NOMO-1 (cell line): ENCODE data around the gene FREM3.

Source experiments
- DNase-seq, 2 experiments: peaks; one replicate each; lab custom pipeline; 2025; ENCODE audit not compliant: unreplicated experiment in 2 of 2; lab: John Stamatoyannopoulos, UW

Gene FREM3

DNA sequence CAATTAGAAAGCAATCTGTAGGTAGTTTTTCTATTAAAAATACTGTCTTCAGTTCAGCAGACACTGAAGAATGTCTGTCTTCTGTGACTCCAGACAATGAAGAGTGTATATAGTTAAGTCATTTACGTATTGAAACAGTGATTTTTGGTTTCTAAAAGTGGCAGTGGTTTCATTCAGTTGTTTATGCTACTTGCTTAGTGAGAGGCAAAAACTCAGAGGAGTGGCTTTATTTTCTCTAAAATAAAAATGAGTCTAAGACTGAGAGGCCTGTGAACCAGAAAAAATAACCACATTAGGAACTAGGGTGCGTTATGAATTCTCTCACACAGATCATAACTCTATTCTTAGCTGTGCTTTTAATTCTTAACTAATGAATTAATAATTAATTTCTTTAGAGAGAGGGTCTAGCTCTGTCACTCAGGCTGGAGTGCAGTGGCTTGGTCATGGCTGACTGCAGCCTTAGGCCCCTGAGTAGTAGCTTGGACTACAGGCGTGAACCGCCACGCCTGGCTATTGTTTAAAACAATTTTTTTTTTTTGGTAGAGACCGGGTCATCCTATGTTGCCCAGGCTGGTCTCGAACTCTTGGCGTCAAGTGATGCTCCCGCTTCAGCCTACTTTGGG, 31.4 kb downstream of the FREM3 start:
- DNase-seq, result no peak

DNA sequence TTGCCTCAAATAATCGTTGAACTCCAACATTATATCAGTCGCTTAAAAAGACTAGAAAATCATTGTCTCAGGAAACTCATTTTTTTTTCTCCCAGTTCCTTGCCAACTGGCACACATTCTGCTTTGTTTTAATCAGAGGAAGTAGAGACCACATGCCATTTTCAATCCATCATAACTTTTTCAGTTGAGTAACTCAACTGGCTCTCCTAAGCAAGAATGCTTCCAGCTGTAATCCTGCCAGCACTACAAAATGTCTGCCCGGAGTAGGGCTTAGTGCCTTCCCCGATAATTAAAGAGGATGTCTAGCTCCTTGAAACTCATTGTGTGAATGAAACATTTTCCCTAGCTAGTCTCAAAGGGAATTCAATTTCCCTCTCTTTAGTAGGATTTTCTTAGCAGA, 33.0 kb downstream of the FREM3 start:
- no peak for DNase-seq

DNA sequence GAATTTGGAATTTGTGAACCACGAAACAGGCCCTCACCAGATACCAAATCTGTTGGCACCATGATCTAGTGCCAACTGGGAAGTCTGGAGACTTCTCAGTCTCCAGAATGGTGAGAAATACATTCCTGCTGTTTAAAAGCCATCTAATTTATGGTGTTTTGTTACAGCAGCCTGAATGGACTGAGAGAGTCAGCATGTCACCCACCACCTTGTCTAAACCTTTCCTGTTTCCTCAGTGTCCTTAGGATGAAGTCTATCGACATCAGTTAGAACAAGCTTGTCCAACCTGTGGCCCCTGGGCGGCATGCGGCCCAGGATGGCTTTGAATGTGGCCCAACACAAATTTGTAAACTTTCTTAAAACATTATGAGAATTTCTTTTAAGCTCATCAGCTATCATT, 42.1 kb downstream of the FREM3 start:
- DNase-seq, result no peak

DNA sequence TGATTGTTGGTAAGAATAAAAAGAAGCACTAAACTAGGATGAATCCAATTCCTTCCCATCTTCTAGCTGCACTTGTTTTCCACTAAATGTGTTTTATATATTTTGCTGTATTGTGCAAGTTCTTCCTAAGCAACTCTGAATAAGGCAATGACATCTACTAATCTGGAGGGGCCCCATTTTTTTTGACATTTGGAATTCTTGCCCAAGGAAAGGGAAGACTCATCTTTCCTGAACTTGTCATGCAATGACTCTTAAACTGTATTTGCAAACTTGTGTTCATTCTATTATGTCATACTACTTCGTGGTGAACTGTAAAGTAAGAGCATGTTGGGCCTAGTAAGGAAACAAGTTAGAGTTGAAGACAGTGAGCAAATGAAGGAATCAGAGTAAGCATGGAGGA, 45.9 kb downstream of the FREM3 start:
- no peak for DNase-seq

DNA sequence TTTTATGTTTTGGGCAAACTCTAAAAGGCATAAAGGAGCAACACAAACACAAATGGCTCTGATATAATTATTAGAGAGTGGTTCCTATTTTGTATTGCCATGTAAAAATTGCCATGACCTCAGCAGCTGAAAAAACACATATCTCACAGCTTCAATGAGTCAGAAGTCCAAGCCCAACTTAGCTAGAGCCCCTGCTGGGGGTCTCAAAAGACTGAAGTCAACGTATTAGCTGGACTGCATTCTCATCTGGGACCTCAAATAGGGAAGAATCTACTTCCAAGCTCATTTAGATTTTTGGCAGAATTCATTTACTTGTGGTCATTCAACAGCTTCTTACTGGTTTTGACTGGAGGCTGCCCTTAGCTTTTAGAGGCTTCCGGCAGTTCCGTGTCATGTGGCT, 47.4 kb downstream of the FREM3 start:
- no peak for DNase-seq

DNA sequence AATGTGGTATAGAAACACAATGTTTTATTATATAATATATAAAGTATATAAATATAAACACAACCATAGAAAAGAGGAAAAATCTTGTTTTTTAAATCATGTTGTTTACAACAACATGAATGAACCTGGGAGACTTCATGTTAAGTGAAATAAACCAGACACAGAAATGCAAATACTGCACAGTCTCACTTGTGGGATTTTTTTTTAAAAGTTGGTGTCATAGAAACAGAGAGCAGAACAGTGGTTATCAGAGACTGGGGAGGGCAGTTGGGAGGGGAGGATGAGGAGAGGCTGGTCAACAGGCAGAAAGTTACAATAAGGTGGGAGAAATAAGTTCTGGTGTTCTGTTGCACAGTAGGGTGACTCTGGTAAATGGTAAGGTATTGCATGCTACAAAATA, 57.1 kb downstream of the FREM3 start:
- no peak for DNase-seq

DNA sequence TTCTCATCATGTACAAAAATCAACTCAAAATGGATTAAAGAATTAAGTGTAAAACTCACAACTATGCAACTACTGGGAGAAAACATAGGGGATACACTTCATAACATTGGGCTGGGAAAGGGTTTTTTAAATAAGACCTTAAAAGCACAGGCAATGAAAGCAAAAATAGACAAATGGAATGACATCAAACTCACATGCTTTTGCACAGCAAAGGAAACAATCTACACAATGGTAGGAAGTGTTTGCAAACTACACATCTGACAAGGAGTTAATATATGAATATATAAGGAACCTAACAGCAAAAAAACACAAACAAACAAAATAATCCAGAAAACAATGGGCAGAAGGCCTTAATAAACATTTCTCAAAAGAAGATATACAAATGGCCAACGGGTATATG, 57.9 kb downstream of the FREM3 start:
- DNase-seq, result no peak

DNA sequence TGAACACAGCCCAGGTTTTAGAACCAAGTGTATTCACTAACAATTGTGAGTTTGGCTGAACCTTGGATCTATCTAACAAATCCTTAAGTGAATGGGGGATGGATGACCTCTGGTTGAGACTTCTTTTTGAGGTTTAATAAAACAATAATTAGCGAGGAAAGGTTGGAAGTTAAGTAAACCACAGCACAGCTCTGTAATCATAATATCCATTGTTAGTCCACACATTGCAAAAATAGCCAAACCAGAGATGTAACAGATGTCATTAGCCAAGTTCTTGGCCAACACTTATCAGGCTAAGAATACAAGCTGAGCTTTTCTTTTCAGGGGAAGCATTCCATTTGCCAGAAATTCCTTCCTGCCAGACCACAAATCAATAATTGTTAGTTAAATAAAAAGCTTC, 59.1 kb downstream of the FREM3 start:
- DNase-seq, result no peak

DNA sequence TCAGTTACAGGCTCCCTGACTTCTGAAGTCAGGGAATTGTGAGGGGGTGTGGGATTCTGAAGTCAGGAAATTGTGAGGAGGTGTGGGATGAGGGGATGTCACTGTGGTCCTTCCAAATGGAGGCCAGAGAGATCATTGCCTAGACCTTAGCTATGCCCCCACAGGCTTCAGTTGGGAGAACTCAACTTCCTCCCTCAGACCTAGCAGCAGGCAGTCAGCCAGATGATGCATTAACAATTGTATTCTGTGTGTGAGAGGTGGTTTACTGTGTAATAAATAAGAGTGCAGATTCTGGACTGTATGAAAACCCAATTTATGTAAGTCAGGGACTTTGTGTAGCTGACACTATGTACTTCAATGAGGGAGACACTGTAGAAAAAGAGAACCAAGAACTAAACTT, 65.7 kb downstream of the FREM3 start:
- DNase-seq, result no peak

DNA sequence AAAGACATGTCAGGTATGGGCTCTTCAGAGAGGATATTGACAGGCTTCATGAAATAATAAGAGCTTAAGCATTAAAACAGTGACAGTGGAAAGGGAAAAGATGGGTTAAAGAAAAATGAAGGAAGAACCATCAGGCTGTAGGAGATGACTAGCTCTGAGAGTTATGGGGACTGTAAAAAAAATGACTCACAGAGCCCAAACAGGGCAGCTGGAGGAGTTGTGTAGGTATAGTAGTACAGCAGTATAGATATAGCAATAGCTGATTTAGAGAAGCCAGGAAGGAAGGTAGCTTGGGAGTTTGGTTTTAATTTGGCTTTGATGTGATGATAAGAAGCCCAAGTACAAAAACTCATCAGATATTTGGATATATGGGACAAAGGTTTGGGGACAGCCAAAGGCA, 66.6 kb downstream of the FREM3 start:
- DNase-seq, result no peak

DNA sequence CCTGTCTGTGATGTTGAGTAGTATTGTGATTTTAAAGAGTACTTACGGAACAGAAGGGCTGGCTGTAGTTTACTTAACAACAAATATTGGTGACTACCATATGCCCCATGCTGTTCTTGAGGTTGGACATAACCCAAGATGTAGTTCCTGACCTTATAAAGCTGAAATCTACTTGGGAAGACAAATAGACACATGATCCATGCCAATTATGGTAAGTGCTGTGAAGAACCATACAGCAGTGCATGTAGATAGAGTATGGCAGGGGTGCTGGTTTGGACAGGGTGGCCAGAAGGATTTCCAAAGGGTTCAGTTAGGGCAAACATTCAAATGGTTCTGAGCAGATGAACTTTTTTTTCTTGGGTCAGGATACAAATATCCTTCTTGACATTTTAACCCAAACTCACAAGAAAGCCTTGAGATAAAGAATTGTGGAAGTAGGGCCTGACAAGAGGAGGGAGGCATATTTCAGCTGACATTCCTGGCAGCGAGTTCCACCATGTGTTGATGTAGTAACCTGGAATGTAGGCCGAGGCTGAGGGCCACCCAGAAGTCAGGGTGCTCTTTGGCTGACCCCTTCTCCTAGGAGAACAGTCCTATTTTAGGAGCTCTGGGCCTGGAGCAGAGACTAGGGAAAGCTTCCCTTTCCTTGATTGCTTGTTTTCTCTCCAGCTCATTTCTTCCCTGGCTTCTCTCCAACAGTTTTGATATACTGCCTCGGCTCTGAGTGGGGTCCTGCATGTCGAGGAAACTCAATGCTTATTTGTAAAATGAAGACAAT, 74.2 kb downstream of the FREM3 start:
- no peak for DNase-seq

DNA sequence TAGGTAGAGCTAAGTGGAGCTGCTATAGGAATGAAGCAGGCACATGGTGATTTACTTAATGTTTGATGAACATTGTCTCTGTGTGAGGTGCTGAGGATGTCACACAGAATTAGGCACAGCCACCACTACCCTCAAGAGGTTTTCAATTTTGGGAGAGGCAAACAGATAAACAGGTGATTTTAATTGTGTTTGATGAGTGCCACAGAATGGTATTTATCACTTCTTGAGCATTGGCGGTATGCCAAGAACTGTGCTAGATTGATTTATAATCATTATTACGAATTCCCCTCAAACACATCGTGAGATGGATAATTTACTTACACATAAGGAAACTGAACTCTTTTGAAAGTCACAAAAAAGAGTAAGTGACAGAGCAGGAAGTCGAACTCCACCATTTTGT, 74.8 kb downstream of the FREM3 start:
- DNase-seq, result no peak

DNA sequence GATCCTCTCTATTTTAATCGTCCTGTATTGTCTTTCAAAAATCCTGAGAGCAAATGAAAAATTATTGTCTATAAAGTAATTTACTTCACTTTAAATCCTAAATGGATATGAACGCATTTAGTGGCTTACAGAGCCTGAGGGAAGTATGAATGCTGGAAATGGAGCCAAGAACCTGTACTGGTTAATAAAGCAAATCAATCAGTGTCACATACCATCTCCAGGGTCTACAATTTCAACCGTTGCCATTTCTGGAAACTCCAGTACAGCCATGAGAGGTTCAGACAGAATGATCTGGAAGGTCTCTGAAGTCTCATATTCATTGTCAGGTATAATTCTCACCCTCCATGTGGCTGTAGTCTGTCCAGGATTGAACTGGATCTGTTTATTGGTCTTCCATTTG, 76.6 kb downstream of the FREM3 start:
- DNase-seq, result no peak

DNA sequence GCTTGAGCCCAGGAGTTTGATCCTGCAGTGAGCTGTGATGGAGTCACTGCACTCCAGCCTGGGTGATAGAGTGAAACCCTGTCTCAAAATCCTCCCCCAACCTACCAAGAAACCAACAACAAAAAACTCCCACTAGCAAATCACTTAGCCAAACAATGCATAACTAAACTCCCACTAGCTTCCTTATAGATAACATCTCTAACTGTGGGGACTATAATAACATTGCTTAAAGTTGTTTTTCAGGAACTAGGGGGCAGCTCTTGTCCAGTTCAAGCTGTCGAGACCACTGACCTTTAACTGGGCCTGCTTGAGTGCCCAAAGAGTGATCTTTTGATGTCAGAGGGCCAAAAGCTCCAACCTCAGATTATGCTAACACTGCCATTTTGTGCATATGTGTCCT, 81.7 kb downstream of the FREM3 start:
- DNase-seq, result no peak

DNA sequence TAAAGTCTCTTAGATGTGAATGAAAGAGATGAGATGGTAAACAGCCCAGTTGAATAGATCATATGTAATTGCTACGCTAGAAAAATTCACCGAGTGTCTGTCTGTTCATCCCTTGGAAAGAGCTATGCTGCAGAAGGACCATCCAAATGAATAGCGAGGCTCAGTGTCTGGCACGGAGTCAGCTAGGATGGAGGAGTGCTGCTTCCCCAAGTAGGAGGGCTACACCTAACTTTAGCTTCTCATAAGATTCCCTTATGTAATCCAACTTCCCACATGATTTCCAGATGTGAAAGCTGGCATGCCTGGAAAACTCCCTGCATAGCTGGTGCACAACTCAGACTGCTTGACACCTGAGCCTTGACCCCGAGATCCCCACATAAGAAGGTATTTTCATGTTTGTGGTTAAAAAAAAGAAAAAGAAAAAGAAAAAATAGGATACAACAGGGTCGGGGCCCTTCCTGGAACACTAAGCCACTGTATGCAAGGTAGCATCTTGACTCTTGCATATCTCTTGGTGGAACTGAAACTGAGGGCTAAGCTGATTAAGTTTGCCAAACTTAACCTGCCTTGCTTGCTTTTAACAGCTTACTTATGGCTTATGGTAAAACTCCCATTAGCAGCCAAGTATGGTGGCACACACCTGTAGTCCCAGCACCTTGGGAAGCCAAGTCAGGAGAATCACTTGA, 82.3 kb downstream of the FREM3 start:
- peak in 1 of 2 experiments; percentile 17 for DNase-seq

DNA sequence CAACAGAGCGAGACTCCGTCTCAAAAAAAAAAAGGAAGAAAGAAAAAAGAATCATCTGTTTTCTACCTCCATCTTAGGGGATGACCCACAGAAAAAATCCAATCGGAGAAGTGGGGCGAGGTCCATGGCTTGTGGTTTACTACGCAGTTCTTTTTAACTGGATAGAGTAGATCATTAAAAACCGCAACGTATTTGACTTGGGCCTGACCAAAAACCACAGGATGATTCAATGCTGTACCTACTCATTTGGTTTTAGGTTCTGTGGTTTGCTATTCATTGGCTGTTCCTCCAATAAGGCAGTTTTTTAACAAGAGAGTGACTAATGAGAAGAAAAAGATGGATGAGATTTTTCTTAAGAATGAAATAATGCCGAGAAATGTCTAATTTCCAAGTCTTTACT, 83.7 kb downstream of the FREM3 start:
- DNase-seq, result peak; percentile 80 to 84

DNA sequence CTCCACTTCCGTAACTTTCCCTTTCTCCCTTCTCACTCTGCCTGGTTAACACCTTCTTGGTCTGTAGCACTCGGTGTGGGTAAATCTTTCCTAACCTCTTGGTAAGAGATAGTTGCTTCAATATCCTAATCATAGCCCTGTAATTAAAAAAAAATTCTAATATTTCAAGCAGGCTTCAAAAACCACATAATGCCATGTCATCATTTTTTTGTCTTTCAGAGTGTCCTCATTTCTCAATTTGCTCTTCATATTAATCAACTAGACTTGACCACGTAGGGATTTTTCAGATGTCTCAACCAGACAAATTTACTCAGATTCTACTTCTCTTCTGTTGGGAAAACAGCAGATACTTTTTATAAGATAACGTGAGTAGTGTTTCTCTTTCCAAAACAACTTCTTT, 91.0 kb downstream of the FREM3 start:
- DNase-seq, result no peak

DNA sequence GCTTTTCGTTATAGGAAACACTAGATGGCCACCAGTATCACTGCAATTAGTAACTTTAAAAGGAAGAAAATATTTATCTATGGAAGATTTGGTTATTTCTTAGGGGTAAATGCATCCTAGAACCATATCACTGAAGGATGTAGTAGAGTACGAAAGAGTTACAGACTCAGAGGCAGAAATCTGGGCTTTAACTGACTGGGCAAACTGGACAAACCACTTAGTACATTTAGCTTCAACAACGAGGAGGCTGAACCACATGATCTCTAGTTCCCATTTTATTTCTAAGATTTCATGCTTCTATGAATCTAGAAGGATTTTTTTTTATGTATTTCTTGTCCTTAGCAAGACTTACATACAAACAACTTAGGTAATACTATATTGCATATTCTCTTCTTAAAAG, 94.0 kb downstream of the FREM3 start:
- DNase-seq, result no peak

DNA sequence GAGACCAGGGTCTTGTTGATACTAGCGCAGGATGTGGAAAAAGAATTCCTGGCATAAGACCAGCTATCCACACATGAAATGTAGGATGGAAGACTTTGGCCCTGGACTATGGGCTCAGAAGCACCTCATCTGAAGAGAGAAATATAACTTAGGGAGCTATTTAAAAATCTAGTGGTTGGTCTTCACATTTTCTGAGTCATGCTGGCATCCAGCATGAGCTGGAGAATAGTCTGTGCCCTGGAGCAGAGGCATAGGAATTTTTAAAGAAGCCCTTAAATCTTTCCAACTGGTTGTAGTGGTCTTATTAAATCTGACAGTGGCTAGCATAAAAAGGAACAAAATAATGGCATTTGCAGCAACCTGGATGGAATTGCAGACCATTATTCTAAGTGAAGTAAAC, 100.6 kb downstream of the FREM3 start:
- no peak for DNase-seq

DNA sequence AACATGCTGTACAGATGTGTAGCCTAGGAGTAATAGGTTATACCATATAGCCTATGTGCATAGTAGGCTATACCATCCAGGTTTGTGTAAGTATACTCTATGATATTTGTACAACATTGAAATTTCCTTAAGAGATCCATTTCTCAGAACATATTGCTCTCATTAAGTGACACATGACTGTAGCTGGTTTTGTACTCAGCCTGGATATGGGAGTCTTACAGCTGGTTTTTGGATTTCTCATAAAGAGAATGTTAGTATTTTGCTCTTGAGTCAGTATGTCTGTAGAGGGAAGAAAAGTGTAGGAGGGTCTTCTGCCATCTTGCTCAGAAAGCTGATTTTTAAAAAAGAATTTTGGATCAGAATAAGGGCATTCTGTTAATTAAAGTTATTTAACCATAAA, 101.7 kb downstream of the FREM3 start:
- no peak for DNase-seq

DNA sequence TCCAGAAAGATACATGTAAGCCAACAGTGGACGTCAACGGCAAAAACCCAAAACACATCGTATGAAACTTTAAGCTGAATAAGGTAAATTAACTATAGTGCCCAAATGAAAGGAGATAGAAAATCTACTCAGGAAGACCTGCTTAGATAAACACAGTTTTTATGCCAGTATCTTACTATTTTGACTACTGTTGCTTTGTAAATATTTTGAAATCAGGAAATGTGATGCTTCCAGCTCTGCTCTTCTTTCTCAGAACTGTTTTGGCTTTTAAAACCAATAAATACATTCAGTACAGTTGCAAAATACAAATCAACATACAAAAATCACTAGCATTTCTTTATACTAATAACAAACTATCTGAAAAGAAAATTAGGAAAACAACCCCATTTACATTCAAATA, 103.2 kb downstream of the FREM3 start:
- no peak for DNase-seq

DNA sequence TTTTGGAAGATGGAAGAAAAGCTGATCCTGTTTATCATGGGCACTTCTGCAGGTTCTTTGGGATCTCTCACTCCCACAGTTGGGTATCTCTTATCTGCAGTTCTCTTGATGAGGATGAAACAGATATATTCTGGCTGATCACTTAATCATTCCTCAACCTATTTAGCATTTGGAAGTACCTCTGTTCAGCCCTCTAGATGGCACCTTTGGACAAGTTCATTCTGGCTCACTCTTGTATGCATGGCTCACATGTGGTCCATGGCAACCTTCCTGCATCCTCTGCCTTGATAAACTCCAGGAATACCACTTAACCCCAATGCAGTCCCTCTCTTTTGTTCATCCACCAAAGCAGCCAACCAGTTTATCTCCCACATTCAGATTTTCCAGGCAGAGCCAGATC, 112.8 kb downstream of the FREM3 start:
- DNase-seq, result no peak
